Measurements from ENCODE around the gene RAP1A.
A peak's percentile ranks its signal among the peaks of the same experiment; 100 is the strongest.

Gene RAP1A

DNA sequence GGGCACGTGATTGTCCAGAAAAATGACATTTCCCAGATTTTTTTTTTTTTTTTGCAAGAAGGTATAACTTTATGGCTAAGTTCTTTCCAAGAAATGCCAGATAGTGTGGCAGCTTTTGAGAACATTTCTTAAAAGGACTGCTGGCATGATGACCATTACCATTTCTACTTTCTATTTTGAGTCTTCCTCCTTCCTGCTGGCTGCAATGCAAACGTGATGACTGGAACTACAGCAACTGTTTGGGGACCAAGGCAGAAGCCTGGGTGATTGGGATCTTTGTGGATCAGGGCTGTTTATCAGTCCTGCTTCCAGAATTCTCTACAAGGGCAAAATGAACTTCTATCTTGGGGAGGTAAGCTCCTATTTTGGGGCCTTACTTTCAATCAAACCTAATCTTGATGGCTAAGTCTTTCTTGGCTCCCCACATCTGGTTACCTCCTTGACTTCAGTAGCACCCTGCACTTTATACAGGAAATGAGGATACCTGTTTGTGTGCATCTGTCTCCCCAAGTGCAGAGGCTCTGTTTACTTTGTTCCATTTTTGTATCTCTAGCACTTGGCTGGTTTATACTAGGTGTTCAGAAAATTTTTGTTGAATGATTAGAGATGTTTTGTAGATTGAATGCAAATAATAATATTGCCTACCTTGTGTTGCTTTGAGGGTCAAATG is 132.5 kb downstream of the RAP1A start:
- no peak for ATAC-seq (ENCODE audit: insufficient read depth, low read depth)
- no peak for DNase-seq
- no peak overlapping the region for H3K9ac ChIP-seq (ENCODE audit: low read depth, low read length)
- peaks cover 18% of the 10 kb centered on the region for H3K4me1 ChIP-seq (ENCODE audit: insufficient read depth, low read length)
- no peak overlapping the region for H3K27ac ChIP-seq (ENCODE audit: low read length)
- no peak for TF ChIP-seq EZH2 (IDR thresholded peaks at IDR 0.05; ENCODE audit: borderline replicate concordance, low read depth, low read length, severe bottlenecking)
- H3K79me2 ChIP-seq (ENCODE audit: insufficient read depth, low read length): peaks cover 24% of the 10 kb centered on the region
- H2AFZ ChIP-seq (ENCODE audit: low read depth, low read length): no peak overlapping the region
- peaks cover 8% of the 10 kb centered on the region; the same call in 1 of the 2 replicates for H4K20me1 ChIP-seq (ENCODE audit: insufficient read depth, low read length)
- peaks cover 4% of the 10 kb centered on the region for H3K36me3 ChIP-seq (ENCODE audit: insufficient read depth, low read length)
- H3K4me2 ChIP-seq (ENCODE audit: insufficient read depth, low read length): no peak overlapping the region
- H3K9me3 ChIP-seq (ENCODE audit: insufficient read depth, low read length, severe bottlenecking): no peaks in the 10 kb centered on the region
- no peaks in the 10 kb centered on the region for H3K27me3 ChIP-seq (ENCODE audit: insufficient read depth, low read length, poor library complexity)
- no peak overlapping the region for H3K4me3 ChIP-seq (ENCODE audit: low read depth in 1 of 2, low read length in 2 of 2)

- peak; percentile 51 for ATAC-seq (ENCODE audit: insufficient read depth, low read depth)
- Histone ChIP-seq H3K4me2 (ENCODE audit: insufficient read depth, low read length) (peak overlapping the region; percentile 83), H3K27me3 (ENCODE audit: insufficient read depth, low read length, poor library complexity) (no peaks in the 10 kb centered on the region), H3K36me3 (ENCODE audit: insufficient read depth, low read length) (peaks cover 30% of the 10 kb centered on the region), H3K4me1 (ENCODE audit: insufficient read depth, low read length) (peaks cover 34% of the 10 kb centered on the region), H4K20me1 (ENCODE audit: insufficient read depth, low read length) (peaks cover 18% of the 10 kb centered on the region; the same call in 1 of the 2 replicates), H3K4me3 (ENCODE audit: low read depth in 1 of 2, low read length in 2 of 2) (peak overlapping the region; percentile 80 to 86; a peak in 3 of 4 replicates), H3K9me3 (ENCODE audit: insufficient read depth, low read length, severe bottlenecking) (no peaks in the 10 kb centered on the region), H3K79me2 (ENCODE audit: insufficient read depth, low read length) (peaks cover 50% of the 10 kb centered on the region), H2AFZ (ENCODE audit: low read depth, low read length) (peak overlapping the region; percentile 93), H3K27ac (ENCODE audit: low read length) (peak overlapping the region; percentile 99), H3K9ac (ENCODE audit: low read depth, low read length) (peak overlapping the region; percentile 80)
- DNase-seq: peak; percentile 70
- no peak for TF ChIP-seq CTCF (IDR thresholded peaks at IDR 0.05; ENCODE audit: borderline replicate concordance, extremely low read depth, low read length, poor library complexity, severe bottlenecking)
- no peak for TF ChIP-seq EZH2 (IDR thresholded peaks at IDR 0.05; ENCODE audit: borderline replicate concordance, low read depth, low read length, severe bottlenecking)
Observed at GRCh38 chr1:111754984-111755330, 135.4 kb downstream of the RAP1A start.

DNA sequence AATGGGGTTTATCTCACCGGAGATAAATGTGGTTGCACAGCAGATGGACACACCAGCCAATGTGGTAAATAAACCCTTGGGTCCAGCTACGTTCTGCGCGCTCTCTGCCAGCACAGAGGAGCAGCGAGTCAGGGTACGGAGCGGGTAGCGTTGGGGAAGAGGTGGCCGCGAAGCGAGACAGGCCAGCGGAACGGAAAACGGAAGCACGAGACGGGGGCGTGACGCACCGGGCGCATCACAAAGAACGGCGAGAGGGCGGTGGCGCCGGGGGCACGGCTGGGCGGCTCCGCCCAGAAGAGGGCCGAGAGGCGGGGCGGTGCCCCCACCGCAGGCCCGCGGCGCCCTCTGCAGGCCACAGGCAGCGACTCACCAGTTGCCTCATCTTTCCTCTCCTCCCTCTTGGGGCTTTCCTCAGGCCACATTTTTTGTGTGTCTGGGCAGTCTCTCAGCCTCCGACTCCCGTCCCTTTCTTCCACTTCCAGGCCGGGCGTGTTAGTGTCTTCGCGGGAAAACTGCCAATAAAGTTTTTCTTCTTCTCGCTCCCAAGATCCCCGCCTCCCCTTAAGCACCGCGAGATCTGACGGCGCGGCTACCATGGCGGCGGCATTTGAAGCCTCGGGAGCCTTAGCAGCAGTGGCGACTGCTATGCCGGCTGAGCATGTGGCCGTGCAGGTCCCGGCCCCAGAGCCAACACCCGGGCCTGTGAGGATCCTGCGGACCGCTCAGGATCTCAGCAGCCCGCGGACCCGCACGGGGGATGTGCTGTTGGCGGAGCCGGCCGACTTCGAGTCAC is 135.9 kb downstream of the RAP1A start, which contains the start of gene DDX20:
DDX20 (plus strand) TSS at position 571 of the 793 bp plus-strand sequence; CDS start at position 595, 24 bp downstream.
- no peaks in the 10 kb centered on the region for H3K27me3 ChIP-seq (ENCODE audit: insufficient read depth, low read length, poor library complexity)
- peak within 1 kb of the TSS; percentile 80 for H3K9ac ChIP-seq (ENCODE audit: low read depth, low read length)
- ATAC-seq (ENCODE audit: insufficient read depth, low read depth) (peak; percentile 87), DNase-seq (peak; percentile 92)
- peak within 1 kb of the TSS; percentile 83 for H3K4me2 ChIP-seq (ENCODE audit: insufficient read depth, low read length)
- TF ChIP-seq CTCF (IDR thresholded peaks at IDR 0.05; ENCODE audit: borderline replicate concordance, extremely low read depth, low read length, poor library complexity, severe bottlenecking): peak; percentile 98
- no peak for TF ChIP-seq EZH2 (IDR thresholded peaks at IDR 0.05; ENCODE audit: borderline replicate concordance, low read depth, low read length, severe bottlenecking)
- peak within 1 kb of the TSS; percentile 80 to 86 for H3K4me3 ChIP-seq (ENCODE audit: low read depth in 1 of 2, low read length in 2 of 2)
- peaks cover 52% of the 10 kb centered on the region for H3K79me2 ChIP-seq (ENCODE audit: insufficient read depth, low read length)
- H3K4me1 ChIP-seq (ENCODE audit: insufficient read depth, low read length): peaks cover 34% of the 10 kb centered on the region
- peaks cover 23% of the 10 kb centered on the region; the same call in 1 of the 2 replicates for H4K20me1 ChIP-seq (ENCODE audit: insufficient read depth, low read length)
- peaks cover 35% of the 10 kb centered on the region for H3K36me3 ChIP-seq (ENCODE audit: insufficient read depth, low read length)
- peak within 1 kb of the TSS; percentile 99 for H3K27ac ChIP-seq (ENCODE audit: low read length)
- H3K9me3 ChIP-seq (ENCODE audit: insufficient read depth, low read length, severe bottlenecking): no peaks in the 10 kb centered on the region
- H2AFZ ChIP-seq (ENCODE audit: low read depth, low read length): peak within 1 kb of the TSS; percentile 93

DNA sequence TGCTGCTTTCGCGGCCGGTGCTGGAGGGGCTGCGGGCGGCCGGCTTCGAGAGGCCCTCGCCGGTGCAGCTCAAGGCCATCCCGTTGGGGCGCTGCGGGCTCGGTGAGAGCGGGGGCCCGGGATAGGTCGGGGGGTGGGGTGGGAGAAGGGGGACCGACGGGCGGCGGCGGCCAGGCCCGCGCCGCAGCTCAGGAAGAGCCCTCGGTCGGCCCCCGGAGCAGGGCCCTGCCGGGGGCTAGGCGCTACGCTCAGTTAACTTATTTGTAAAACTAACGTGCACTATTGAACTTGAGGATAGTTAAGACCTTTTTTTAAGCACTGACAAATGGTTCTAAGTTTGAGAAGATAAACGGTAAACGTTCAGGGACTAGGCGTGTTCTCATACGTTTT is 136.5 kb downstream of the RAP1A start:
- TF ChIP-seq CTCF (IDR thresholded peaks at IDR 0.05; ENCODE audit: borderline replicate concordance, extremely low read depth, low read length, poor library complexity, severe bottlenecking) (no peak), EZH2 (IDR thresholded peaks at IDR 0.05; ENCODE audit: borderline replicate concordance, low read depth, low read length, severe bottlenecking) (no peak)
- peak overlapping the region; percentile 80 for H3K9ac ChIP-seq (ENCODE audit: low read depth, low read length)
- peak overlapping the region; percentile 99 for H3K27ac ChIP-seq (ENCODE audit: low read length)
- H3K9me3 ChIP-seq (ENCODE audit: insufficient read depth, low read length, severe bottlenecking): no peaks in the 10 kb centered on the region
- H3K79me2 ChIP-seq (ENCODE audit: insufficient read depth, low read length): peaks cover 55% of the 10 kb centered on the region
- peak overlapping the region; percentile 83 for H3K4me2 ChIP-seq (ENCODE audit: insufficient read depth, low read length)
- H3K4me1 ChIP-seq (ENCODE audit: insufficient read depth, low read length): peaks cover 34% of the 10 kb centered on the region
- ATAC-seq (ENCODE audit: insufficient read depth, low read depth): peak; percentile 32
- H2AFZ ChIP-seq (ENCODE audit: low read depth, low read length): peak overlapping the region; percentile 93
- peaks cover 41% of the 10 kb centered on the region for H3K36me3 ChIP-seq (ENCODE audit: insufficient read depth, low read length)
- no peaks in the 10 kb centered on the region for H3K27me3 ChIP-seq (ENCODE audit: insufficient read depth, low read length, poor library complexity)
- peaks cover 23% of the 10 kb centered on the region; the same call in 1 of the 2 replicates for H4K20me1 ChIP-seq (ENCODE audit: insufficient read depth, low read length)
- DNase-seq: no peak
- H3K4me3 ChIP-seq (ENCODE audit: low read depth in 1 of 2, low read length in 2 of 2): peak overlapping the region; percentile 80 to 86; a peak in 3 of 4 replicates

Measured in DND-41 (cell line).